BLaER1 treated with 17β-estradiol and CSF1 and Interleukin-3, amounts not matched to agents 10 nM and 100 nM (cell line): ENCODE data around the gene TPRN.

ENCODE experiments used
- H3K27ac ChIP-seq, 11 experiments: shearing (Covaris generic); formaldehyde crosslinking; 2 replicates each; pipeline ENCODE4 v1.8.1; 2022
- H3K27me3 ChIP-seq, 11 experiments: shearing (Covaris generic); formaldehyde crosslinking; 2 replicates each; pipeline ENCODE4 v1.8.1; 2022
- H3K36me3 ChIP-seq, 11 experiments: shearing (Covaris generic); formaldehyde crosslinking; 2 replicates each; pipeline ENCODE4 v1.8.1; 2022
- H3K4me1 ChIP-seq, 10 experiments: shearing (Covaris generic); formaldehyde crosslinking; 2 replicates each; pipeline ENCODE4 v1.8.1; 2022
- H3K4me2 ChIP-seq, 11 experiments: shearing (Covaris generic); formaldehyde crosslinking; 2 replicates each; pipeline ENCODE4 v1.8.1; 2022
- H3K4me3 ChIP-seq, 10 experiments: shearing (Covaris generic); formaldehyde crosslinking; 2 replicates each; pipeline ENCODE4 v1.8.1; 2022
- H3K9ac ChIP-seq, 11 experiments: shearing (Covaris generic); formaldehyde crosslinking; 2 replicates each; pipeline ENCODE4 v1.8.1; 2022
- H3K9me3 ChIP-seq, 11 experiments: shearing (Covaris generic); formaldehyde crosslinking; replicated peaks in 1 of 11; 2 replicates each; pipeline ENCODE4 v1.8.1; 2022
- H4K20me1 ChIP-seq, 11 experiments: shearing (Covaris generic); formaldehyde crosslinking; 2 replicates each; pipeline ENCODE4 v1.8.1; 2022
- Cebpa-rat ChIP-seq, 11 experiments: shearing (Covaris generic); IDR thresholded peaks; 2 replicates each; pipeline ENCODE4 v1.8.1; 2022

Gene TPRN

GRCh38 chr9:137174722-137175293 is 25.7 kb downstream of the TPRN start:
- Histone ChIP-seq H3K4me2 (peak overlapping the region; percentile 18 to 100 (median 99); a peak in 20 of 22 replicates), H3K9me3 (no peaks in the 10 kb centered on the region), H3K27ac (peak overlapping the region in 5 of 11 experiments; percentile 11 to 68 (median 64); a peak in 6 of 22 replicates), H3K27me3 (peaks cover 0 to 56% (median 0%) of the 10 kb centered on the region in 11 experiments; a peak in 10 of 22 replicates), H3K4me1 (peaks cover 37 to 79% (median 75%) of the 10 kb centered on the region in 10 experiments), H3K36me3 (peaks cover 14 to 32% (median 29%) of the 10 kb centered on the region in 11 experiments), H4K20me1 (peaks cover 0 to 85% (median 37%) of the 10 kb centered on the region in 11 experiments; a peak in 18 of 22 replicates), H3K4me3 (peak overlapping the region in 2 of 10 experiments; percentile 41 to 53; a peak in 3 of 20 replicates), H3K9ac (peak overlapping the region in 5 of 11 experiments; percentile 13 to 74 (median 62); a peak in 9 of 22 replicates)
- TF ChIP-seq Cebpa-rat (IDR thresholded peaks at IDR 0.05): no peak

GRCh38 chr9:137173796-137174664 is 26.5 kb downstream of the TPRN start:
- Histone ChIP-seq H4K20me1 (peaks cover 0 to 85% (median 37%) of the 10 kb centered on the region in 11 experiments; a peak in 18 of 22 replicates), H3K27me3 (peaks cover 0 to 64% (median 0%) of the 10 kb centered on the region in 11 experiments; a peak in 12 of 22 replicates), H3K36me3 (peaks cover 8 to 25% (median 21%) of the 10 kb centered on the region in 11 experiments; a peak in 20 of 22 replicates), H3K9ac (peak overlapping the region in 8 of 11 experiments; percentile 13 to 74 (median 48); a peak in 13 of 22 replicates), H3K9me3 (no peaks in the 10 kb centered on the region), H3K4me2 (peak overlapping the region; percentile 60 to 100 (median 99)), H3K4me3 (peak overlapping the region in 5 of 10 experiments; percentile 16 to 53 (median 21); a peak in 4 of 20 replicates), H3K4me1 (peaks cover 39 to 84% (median 81%) of the 10 kb centered on the region in 10 experiments), H3K27ac (peak overlapping the region in 7 of 11 experiments; percentile 11 to 68 (median 50); a peak in 12 of 22 replicates)
- no peak for TF ChIP-seq Cebpa-rat (IDR thresholded peaks at IDR 0.05)

- H3K4me1 ChIP-seq: peaks cover 33 to 86% (median 82%) of the 10 kb centered on the region in 10 experiments
- peak overlapping the region in 5 of 10 experiments; percentile 16 to 53 (median 21); a peak in 5 of 20 replicates for H3K4me3 ChIP-seq
- peaks cover 0 to 72% (median 0%) of the 10 kb centered on the region in 11 experiments; a peak in 12 of 22 replicates for H3K27me3 ChIP-seq
- peaks cover 7 to 16% (median 13%) of the 10 kb centered on the region in 11 experiments; a peak in 19 of 22 replicates for H3K36me3 ChIP-seq
- peaks cover 0 to 79% (median 34%) of the 10 kb centered on the region in 11 experiments; a peak in 18 of 22 replicates for H4K20me1 ChIP-seq
- H3K9ac ChIP-seq: peak overlapping the region in 7 of 11 experiments; percentile 11 to 74 (median 58); a peak in 11 of 22 replicates
- no peaks in the 10 kb centered on the region for H3K9me3 ChIP-seq
- peak overlapping the region in 7 of 11 experiments; percentile 11 to 68 (median 50); a peak in 11 of 22 replicates for H3K27ac ChIP-seq
- H3K4me2 ChIP-seq: peak overlapping the region; percentile 60 to 100 (median 99)
- no peak for TF ChIP-seq Cebpa-rat (IDR thresholded peaks at IDR 0.05)
These were observed 27.4 kb downstream of the TPRN start for GRCh38 chr9:137172901-137173795.

GRCh38 chr9:137171149-137171900 is 29.2 kb downstream of the TPRN start:
- Histone ChIP-seq H3K9ac (peak overlapping the region in 4 of 11 experiments; percentile 37 to 63 (median 62); a peak in 7 of 22 replicates), H3K4me2 (peak overlapping the region in 9 of 11 experiments; percentile 81 to 100 (median 100); a peak in 18 of 22 replicates), H3K4me1 (peaks cover 33 to 98% (median 96%) of the 10 kb centered on the region in 10 experiments), H3K9me3 (no peaks in the 10 kb centered on the region), H3K27ac (peak overlapping the region in 3 of 11 experiments; percentile 38 to 64 (median 55); a peak in 3 of 22 replicates), H4K20me1 (peaks cover 0 to 91% (median 33%) of the 10 kb centered on the region in 11 experiments; a peak in 19 of 22 replicates), H3K36me3 (no peaks in the 10 kb centered on the region), H3K4me3 (peak overlapping the region in 2 of 10 experiments; percentile 21 to 32; a peak in 1 of 20 replicates), H3K27me3 (peaks cover 0 to 91% (median 9%) of the 10 kb centered on the region in 11 experiments; a peak in 16 of 22 replicates)
- no peak for TF ChIP-seq Cebpa-rat (IDR thresholded peaks at IDR 0.05)

- H3K4me1 ChIP-seq: peaks cover 33 to 99% (median 97%) of the 10 kb centered on the region in 10 experiments
- peaks cover 0 to 91% (median 33%) of the 10 kb centered on the region in 11 experiments; a peak in 18 of 22 replicates for H4K20me1 ChIP-seq
- peaks cover 0 to 98% (median 14%) of the 10 kb centered on the region in 11 experiments; a peak in 16 of 22 replicates for H3K27me3 ChIP-seq
- H3K9ac ChIP-seq: peak overlapping the region in 1 of 11 experiments; percentile 78; a peak in 2 of 22 replicates
- H3K36me3 ChIP-seq: no peaks in the 10 kb centered on the region
- no peaks in the 10 kb centered on the region for H3K9me3 ChIP-seq
- no peak overlapping the region for H3K27ac ChIP-seq
- H3K4me3 ChIP-seq: peak overlapping the region in 4 of 10 experiments; percentile 58 to 70 (median 67); a peak in 5 of 20 replicates
- H3K4me2 ChIP-seq: peak overlapping the region in 10 of 11 experiments; percentile 96 to 100 (median 100); a peak in 18 of 22 replicates
- TF ChIP-seq Cebpa-rat (IDR thresholded peaks at IDR 0.05): no peak
These were observed 29.9 kb downstream of the TPRN start for GRCh38 chr9:137170486-137171148.

GRCh38 chr9:137169896-137170358 is 30.6 kb downstream of the TPRN start, which contains the start of gene LRRC26:
LRRC26 (minus strand) TSS chr9:137170051; CDS start chr9:137169943, 108 bp downstream.
- Histone ChIP-seq H3K27ac (peak within 1 kb of the TSS in 6 of 11 experiments; percentile 0 to 57 (median 49); a peak in 9 of 22 replicates), H3K27me3 (peaks cover 0 to 92% (median 18%) of the 10 kb centered on the region in 11 experiments; a peak in 16 of 22 replicates), H4K20me1 (peaks cover 0 to 86% (median 30%) of the 10 kb centered on the region in 11 experiments; a peak in 18 of 22 replicates), H3K9me3 (no peaks in the 10 kb centered on the region), H3K4me1 (peaks cover 33 to 97% (median 94%) of the 10 kb centered on the region in 10 experiments), H3K4me3 (peak within 1 kb of the TSS; percentile 55 to 75 (median 66)), H3K9ac (peak within 1 kb of the TSS; percentile 26 to 79 (median 66); a peak in 19 of 22 replicates), H3K36me3 (no peaks in the 10 kb centered on the region), H3K4me2 (peak within 1 kb of the TSS; percentile 96 to 100 (median 100))
- TF ChIP-seq Cebpa-rat (IDR thresholded peaks at IDR 0.05): no peak
